Measurements from ENCODE around the gene NIPSNAP2.
"Not testable (repeated sequence)": the region's sequence is repeated elsewhere in the genome, so short reads cannot be mapped to it uniquely, and the experiment has no call there.

Gene NIPSNAP2

GRCh38 chr7:55964261-55965099 is at the start of gene NIPSNAP2:
NIPSNAP2 (plus strand) TSS chr7:55964585; CDS start chr7:55964610, 25 bp downstream.
- no peak for DNase-seq (ENCODE audit: low read depth)
- H3K4me3 ChIP-seq (ENCODE audit: low read depth, low read length): peak within 1 kb of the TSS; percentile 62

GRCh38 chr7:55917771-55918170 is 46.6 kb upstream of the NIPSNAP2 start:
- DNase-seq (ENCODE audit: low read depth): no peak
- no peak overlapping the region for H3K4me3 ChIP-seq (ENCODE audit: low read depth, low read length)

- no peak for DNase-seq (ENCODE audit: low read depth)
- H3K4me3 ChIP-seq (ENCODE audit: low read depth, low read length): no peak overlapping the region
Observed at GRCh38 chr7:55928006-55928767, 36.2 kb upstream of the NIPSNAP2 start.

GRCh38 chr7:55931421-55932151 is 32.8 kb upstream of the NIPSNAP2 start:
- H3K4me3 ChIP-seq (ENCODE audit: low read depth, low read length): no peak overlapping the region
- no peak for DNase-seq (ENCODE audit: low read depth)

GRCh38 chr7:55939514-55940123 is 24.8 kb upstream of the NIPSNAP2 start:
- no peak overlapping the region for H3K4me3 ChIP-seq (ENCODE audit: low read depth, low read length)
- no peak for DNase-seq (ENCODE audit: low read depth)

GRCh38 chr7:55946545-55946944 is 17.8 kb upstream of the NIPSNAP2 start:
- H3K4me3 ChIP-seq (ENCODE audit: low read depth, low read length): no peak overlapping the region
- no peak for DNase-seq (ENCODE audit: low read depth)

- peak; percentile 39 for DNase-seq (ENCODE audit: low read depth)
- peak within 1 kb of the TSS; percentile 85 for H3K4me3 ChIP-seq (ENCODE audit: low read depth, low read length)
Observed at GRCh38 chr7:55951637-55952351, 12.6 kb upstream of the NIPSNAP2 start, which contains the start of gene MRPS17. MRPS17 (plus strand) TSS chr7:55951877; CDS start chr7:55953196, 1,319 bp downstream.

GRCh38 chr7:55952352-55952671 is 12.1 kb upstream of the NIPSNAP2 start:
- peak overlapping the region; percentile 85 for H3K4me3 ChIP-seq (ENCODE audit: low read depth, low read length)
- not testable (repeated sequence) for DNase-seq (ENCODE audit: low read depth)

GRCh38 chr7:55953707-55954475 is 10.5 kb upstream of the NIPSNAP2 start:
- no peak overlapping the region for H3K4me3 ChIP-seq (ENCODE audit: low read depth, low read length)
- no peak for DNase-seq (ENCODE audit: low read depth)

- no peak overlapping the region for H3K4me3 ChIP-seq (ENCODE audit: low read depth, low read length)
- no peak for DNase-seq (ENCODE audit: low read depth)
Observed at GRCh38 chr7:55957190-55957589, 7.2 kb upstream of the NIPSNAP2 start.

GRCh38 chr7:55962014-55962413 is 2.4 kb upstream of the NIPSNAP2 start:
- H3K4me3 ChIP-seq (ENCODE audit: low read depth, low read length): no peak overlapping the region
- DNase-seq (ENCODE audit: low read depth): no peak

GRCh38 chr7:55963584-55964168 is 709 bp upstream of the NIPSNAP2 start:
- peak overlapping the region; percentile 50 for H3K4me3 ChIP-seq (ENCODE audit: low read depth, low read length)
- no peak for DNase-seq (ENCODE audit: low read depth)

- DNase-seq (ENCODE audit: low read depth): no peak
- H3K4me3 ChIP-seq (ENCODE audit: low read depth, low read length): peak overlapping the region; percentile 62
Observed at GRCh38 chr7:55965100-55965470, 700 bp downstream of the NIPSNAP2 start.

GRCh38 chr7:55965805-55966421 is 1.5 kb downstream of the NIPSNAP2 start:
- peak overlapping the region; percentile 62 for H3K4me3 ChIP-seq (ENCODE audit: low read depth, low read length)
- no peak for DNase-seq (ENCODE audit: low read depth)

GRCh38 chr7:55966851-55967250 is 2.5 kb downstream of the NIPSNAP2 start:
- DNase-seq (ENCODE audit: low read depth): no peak
- no peak overlapping the region for H3K4me3 ChIP-seq (ENCODE audit: low read depth, low read length)

GRCh38 chr7:55969391-55969790 is 5.0 kb downstream of the NIPSNAP2 start:
- H3K4me3 ChIP-seq (ENCODE audit: low read depth, low read length): no peak overlapping the region
- DNase-seq (ENCODE audit: low read depth): no peak

GRCh38 chr7:55970561-55970960 is 6.2 kb downstream of the NIPSNAP2 start:
- H3K4me3 ChIP-seq (ENCODE audit: low read depth, low read length): no peak overlapping the region
- no peak for DNase-seq (ENCODE audit: low read depth)

GRCh38 chr7:55970978-55971377 is 6.6 kb downstream of the NIPSNAP2 start:
- DNase-seq (ENCODE audit: low read depth): no peak
- H3K4me3 ChIP-seq (ENCODE audit: low read depth, low read length): no peak overlapping the region

Data from skeletal muscle cell (primary cell).